Tongue (tissue), 2 donors: ENCODE data around the gene DSCAML1. TPM values are rescaled to one million over a fixed set of nuclear protein-coding genes. Genes with fewer than 3 reads are reported as not detected.

ENCODE experiments used
- DNase-seq: peaks from one replicate; pipeline ENCODE4 v3.0.0-alpha.2; 2015
- total RNA-seq: library from RNA; depleted of rRNA; stranded (reverse); fragments of >200 nt; gene quantifications from one replicate; pipeline ENCODE4 v1.2.3, GENCODE V29; 2014

Gene DSCAML1
- total RNA-seq, 1 donor from 2014 or later = 0.31 TPM

DNA sequence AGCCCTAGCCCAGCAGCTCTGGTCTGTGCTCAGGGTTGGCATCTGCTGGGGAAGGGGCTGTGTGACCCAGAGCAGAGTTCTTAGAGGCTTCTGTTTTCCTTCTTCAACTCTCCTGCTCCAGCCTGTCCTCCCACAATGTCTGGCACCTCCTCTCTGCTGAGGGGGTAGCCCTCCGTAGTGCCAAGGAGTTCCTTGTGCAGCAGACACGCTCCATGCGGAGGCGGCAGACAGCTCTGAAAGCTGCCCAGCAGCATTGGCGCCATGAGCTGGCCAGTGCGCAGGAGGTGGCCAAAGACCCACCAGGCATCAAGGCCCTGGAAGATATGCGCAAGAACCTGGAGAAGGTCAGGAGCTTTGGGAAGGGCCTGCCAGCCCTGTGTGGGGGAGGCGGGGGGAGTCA lies 400.0 kb downstream of the DSCAML1 start:
- no peak for DNase-seq

DNA sequence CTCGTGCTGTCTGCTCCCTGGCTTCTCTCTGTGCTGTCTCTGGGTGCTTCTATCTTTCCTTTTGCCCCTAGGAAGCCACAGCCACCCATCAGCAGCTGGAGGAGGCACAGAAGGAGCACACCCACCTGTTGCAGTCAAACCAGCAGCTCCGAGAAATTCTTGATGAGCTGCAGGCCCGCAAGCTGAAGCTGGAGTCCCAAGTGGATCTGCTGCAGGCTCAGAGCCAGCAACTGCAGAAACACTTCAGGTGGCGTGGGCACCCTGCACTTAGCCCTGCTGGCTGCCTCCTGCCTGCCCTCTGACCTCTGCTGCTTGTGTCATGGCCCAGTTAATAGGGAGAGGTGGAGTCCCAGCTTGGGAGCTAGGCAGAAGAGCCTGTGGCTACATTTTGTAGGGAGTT lies 401.5 kb downstream of the DSCAML1 start:
- DNase-seq = peak; percentile 21

DNA sequence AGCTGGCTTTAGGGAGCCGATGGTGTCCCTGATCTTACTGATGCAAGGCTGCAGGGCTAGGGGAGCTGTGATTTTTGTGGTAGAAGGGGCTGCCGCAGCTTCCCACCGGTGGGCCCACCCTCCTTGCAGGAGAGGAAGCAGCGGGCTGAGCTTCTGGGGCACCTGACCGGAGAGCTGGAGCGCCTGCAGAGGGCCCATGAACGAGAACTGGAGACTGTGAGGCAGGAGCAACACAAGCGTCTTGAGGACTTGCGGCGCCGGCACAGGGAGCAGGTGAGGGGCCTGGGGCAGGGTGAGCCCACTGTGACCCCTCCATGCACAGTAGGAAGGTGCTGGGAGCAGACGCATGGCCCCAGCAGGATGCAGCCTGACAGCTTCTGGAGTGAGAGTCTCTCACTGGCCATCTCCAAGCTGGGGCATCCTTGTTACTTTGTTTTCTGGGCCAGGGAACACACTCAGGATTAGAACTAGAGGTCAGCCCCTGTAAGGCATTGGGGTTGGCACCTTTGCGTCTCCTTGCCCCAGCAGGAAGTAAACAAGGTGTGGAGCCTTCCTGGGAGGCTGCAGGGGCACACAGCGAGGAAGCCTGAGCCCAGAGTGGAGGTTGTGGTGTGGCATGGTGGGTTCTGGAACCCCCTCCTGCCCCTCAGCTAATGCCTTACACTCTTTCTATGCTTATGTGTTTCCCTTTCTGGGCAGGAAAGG lies 402.6 kb downstream of the DSCAML1 start:
- DNase-seq = no peak

DNA sequence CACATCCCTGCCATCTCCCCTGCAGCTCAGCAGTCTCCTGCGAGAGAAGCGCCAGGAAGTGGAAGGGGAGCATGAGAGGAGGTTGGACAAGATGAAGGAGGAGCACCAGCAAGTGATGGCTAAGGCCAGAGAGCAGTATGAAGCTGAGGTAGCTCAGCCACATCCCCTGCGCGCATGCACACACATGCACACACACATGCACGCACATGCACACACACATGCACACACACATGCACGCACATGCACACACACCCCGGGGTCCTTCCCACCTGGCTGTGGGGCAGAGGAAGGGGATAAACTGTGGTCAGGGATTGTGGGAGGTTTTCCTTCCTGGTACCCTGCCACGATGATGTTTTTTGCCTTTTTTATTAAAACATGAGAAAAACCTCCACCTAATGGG lies 404.0 kb downstream of the DSCAML1 start:
- DNase-seq = no peak

DNA sequence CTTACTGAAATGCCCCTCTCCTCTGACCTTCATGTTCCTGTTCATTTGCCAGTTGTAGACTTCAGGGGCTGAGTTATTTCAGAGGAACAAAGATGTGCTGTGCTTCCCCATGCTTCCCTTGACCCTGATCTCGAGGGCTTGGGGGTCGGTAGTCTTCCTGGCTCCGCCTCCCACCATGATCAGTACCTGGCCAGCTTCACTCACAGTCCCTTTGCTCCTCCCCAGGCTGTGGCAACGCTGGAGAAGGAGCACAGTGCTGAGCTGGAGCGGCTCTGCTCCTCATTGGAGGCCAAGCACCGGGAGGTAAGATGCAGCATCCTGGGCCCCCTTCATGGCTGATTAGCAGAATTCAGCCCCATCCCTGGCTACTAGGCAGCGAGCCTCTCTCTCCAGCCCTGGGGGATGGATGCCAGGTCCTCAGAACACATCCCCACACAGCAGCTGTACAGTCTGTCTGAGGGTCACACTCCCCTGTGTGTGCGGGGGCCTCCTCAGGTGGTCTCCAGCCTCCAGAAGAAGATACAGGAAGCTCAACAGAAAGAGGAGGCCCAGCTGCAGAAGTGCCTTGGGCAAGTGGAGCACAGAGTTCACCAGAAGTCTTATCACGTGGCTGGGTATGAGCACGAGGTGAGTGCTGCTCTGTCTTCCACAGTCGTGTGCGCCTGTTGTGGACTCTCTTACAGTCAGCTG lies 404.9 kb downstream of the DSCAML1 start:
- DNase-seq = no peak

DNA sequence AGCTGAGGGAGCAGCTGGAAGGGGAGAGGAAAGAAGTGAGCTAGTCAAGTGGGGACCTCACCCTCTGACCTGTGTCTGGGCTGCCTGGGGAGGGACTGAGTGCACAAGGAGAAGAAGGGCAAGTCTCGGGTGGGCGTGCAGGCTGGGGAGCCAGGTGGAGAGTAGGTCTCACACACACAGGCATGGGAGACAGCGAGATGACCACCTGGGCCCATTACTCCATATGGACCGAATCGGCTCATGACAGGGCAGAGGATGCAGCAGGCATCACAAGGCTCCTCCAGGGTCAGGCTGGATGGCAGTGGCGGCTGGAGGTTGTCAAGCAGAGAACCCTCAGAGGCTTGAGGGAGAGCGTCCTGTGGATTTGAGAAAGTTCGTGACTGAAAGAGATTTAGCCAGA lies 405.8 kb downstream of the DSCAML1 start:
- no peak for DNase-seq

DNA sequence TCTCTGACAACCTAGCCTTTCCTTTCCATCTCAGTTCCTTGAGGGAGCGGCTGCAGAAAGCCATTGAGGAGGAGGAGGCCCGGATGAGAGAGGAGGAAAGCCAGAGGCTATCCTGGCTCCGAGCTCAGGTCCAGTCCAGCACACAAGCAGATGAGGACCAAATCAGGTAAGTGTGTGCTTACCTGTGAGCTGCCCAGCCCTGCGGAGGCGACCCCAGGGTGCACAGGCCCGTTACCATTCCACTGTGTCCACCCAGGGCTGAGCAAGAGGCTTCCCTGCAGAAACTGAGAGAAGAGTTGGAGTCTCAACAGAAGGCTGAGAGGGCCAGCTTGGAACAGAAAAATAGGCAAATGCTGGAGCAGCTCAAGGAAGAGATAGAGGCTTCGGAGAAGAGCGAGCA lies 406.3 kb downstream of the DSCAML1 start:
- no peak for DNase-seq

DNA sequence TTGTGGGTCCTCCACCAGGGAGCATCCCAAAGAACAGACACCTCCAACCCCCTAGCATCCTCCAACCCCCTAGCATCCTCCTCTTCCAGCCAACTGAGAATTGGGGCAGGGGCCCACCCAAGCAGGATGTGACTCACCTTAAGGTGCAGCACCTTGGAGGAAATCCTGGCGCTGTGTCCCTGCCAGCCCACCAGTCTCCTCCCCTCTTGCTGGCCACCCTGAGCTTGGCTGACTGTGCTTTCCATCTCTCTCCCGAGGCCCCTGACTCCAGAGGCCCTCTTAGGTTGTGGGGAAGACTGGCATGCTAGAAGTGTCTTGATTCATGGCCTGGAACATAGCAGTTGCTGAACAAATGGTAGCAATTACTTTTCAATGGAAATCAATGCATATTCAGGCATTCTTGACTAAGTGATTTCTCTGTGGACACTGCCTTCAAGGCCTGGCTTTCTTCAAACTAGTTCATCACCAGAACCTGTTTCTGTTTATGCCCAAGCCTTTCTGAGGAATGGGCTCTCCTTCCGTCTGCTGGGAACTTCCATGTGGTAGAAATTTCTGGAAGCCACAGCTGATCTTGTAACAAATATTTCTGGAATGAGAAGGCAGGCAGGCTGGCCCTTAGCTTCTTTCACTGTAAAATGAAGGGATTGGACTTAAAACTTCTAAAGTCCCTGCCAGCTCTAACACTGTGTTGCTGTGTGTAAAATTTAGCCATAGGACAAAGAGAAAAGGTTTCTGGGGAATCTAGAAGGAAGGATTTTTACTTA lies 408.8 kb downstream of the DSCAML1 start:
- no peak for DNase-seq

DNA sequence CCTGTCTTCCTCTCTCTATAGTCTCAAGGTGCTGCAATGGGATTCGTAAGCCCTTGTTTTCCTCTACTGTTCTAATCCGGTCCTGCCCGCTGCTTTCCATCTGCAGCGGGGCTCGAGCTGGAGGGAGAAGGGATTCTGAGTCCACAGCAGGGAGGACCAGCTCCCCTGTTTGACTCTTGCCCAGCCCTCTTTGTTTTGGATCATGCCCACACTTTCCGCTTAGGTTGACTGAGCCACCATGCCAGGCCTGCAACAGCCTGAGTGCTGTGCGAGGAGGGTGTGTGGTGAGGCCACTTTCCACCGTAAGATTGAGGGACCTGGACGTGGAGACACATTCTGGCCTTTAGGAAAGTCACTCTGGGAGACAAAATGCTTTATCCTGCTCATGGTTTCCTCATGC lies 411.1 kb downstream of the DSCAML1 start:
- no peak for DNase-seq

DNA sequence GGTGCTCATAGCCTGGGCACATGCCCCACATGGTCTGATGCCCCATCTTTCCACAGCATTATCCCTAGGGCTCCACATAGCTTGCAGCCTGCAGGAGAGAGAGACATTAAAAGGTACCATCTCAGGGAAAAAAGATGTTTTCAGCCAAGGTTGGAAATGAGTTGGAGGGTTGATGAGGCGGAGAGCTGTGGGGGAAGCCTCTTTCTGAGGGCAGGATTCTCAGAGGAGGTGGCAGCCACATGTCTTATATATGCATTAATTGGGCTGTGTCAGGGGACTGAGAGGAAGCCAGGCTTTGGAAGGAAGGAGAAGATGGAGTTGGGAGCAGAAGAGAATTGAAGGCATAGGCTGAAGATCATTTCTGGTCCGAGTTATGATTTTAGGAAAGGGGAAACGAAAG lies 411.5 kb downstream of the DSCAML1 start:
- no peak for DNase-seq

DNA sequence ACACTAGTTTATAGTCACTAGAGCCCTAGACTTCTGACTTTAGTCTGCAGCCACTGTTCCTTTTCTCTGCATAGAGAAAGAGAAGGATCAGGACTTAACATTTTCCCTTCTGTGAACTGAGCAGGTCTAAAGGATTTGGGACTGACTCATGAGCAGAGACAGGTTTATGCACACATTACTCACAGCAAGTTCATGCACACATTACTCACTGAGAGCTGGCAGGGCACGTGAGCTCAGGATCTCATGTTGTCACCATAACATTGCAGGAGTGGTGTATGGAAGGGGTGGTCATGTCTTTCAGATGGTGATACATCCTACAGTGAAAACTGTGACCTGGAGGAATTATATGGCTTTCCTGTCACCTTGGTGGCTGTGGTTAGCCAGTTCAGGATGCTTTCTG lies 413.0 kb downstream of the DSCAML1 start:
- no peak for DNase-seq

DNA sequence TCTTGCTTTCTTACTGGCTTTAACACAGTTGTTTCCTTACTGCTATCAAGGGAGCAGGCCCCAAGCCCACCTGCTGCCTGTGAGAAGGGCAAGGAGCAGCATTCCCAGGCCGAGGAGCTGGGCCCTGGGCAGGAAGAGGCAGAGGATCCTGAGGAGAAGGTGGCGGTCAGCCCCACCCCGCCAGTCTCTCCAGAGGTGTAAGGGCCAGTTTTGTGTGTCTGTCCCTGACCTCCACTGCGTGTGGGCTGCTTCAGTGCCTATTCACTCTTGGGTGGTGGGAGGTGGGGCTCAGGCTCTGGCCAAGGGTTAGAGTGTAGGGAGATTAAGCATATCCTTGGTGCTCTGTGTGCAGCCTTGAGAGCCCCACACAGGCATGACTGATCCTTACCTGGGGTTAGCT lies 414.3 kb downstream of the DSCAML1 start:
- DNase-seq = no peak

DNA sequence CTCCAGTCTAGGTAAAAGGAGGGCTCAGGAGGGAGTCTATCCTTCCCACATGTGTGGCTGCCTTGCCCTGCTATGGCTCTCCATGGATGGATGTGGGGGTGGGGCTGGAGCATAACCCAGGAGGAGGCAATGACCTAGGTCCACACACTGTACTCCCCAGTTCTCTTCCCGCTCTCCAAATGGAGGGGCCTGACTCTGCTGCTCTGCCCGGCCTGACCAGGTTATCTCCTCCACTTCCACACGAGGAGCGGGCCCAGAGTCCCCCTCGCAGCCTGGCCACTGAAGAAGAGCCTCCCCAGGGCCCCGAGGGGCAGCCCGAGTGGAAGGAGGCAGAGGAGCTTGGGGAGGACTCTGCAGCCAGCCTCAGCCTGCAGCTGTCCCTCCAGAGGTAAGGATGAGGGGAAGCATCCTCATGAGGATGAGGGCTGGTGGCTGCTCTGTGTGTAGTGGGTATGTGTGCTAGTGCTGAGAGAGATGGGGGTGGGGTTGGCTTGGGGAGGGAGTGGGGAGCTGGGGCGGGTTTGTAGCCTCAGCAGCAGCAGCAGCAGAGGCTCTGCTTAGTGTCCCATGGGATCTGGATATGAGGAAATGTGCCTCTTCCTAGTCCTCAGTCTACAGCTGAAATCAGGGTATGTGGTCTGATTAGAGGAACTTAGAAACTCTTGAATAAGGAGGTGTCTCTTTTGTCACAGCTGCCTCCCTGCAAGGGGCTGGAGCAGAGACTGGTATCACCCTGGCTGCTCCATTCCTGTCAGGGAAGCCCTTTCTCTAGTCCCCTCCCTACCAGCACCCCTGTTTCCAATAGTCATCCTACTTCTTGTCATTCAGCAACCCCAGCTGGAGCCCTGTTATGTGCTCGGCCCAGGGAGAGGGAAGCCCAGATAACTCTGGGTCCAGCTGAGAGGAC lies 415.3 kb downstream of the DSCAML1 start:
- no peak for DNase-seq

DNA sequence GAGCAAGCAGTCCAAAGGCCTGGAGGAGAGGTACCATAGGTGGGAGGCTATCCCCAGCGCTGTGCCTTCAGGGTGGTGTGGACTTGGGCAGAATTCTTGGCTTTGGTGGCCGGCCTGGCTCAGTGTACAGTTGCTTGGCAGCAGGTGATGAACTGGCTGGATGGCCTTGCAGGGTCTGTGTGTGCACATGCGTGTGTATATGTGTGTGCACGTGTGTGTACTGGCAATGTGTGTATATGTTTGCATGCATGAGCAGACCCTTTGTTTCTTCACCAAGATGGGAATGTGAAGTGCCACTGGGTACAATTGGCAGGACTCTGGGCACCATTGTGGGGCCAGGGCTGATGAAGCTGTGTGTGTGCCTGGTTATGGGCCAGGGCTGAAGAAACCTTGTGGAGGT lies 416.3 kb downstream of the DSCAML1 start:
- DNase-seq = no peak

DNA sequence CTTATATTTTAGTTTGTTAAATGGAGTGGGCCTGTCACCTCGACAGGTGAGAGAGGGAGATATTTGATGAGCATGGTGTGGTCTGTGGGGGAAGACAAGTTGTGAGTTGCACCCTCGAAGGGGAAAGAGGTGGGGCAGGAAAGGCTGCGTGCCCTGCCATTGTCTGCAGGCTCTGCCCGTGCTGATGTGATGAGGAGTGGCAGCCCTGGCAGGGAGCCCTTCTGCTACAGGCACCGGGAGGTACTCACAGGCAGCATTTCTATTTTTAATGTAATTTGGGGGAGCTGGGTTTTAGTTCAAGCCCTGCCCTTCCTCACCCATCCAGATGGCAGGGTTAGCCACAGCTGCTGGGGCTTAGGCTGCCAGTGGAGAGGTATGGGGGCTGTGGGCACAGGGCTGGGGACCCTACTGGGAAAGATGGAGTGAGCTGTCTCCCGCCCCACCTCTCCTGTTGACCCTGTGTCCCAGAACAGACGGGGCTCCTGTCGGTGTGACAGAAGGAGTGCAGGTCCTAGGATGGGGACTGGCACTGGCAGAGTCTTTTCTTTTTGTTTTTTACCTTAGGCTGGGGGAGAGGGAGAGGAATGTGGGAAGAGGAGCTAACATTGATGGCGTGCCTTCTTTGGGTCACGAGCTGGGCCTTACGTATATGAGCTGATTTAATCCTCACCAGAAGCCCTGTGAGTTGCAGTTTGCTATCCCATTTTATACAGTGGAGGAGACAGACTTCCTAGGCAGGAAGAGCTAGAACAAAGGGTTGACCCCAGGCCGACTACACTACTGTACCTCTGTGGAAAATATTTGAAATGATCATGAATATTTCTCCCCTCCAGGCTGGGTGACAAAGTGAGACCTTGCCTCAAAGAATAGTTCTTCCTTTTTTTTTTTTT lies 417.8 kb downstream of the DSCAML1 start:
- no peak for DNase-seq

Other genes with a start within 250 kb of the DSCAML1 start
- 3.6 TPM for gene FXYD2, start 27.5 kb upstream of the DSCAML1 start, total RNA-seq
- gene FXYD6, start 79.4 kb upstream of the DSCAML1 start, total RNA-seq = 78.6 TPM
- 2.2 TPM for gene TMPRSS13, start 132.2 kb upstream of the DSCAML1 start, total RNA-seq
- 5.9 TPM for gene IL10RA, start 189.2 kb upstream of the DSCAML1 start, total RNA-seq